K562 (cell line): ENCODE measurements around the gene APC2.

Source experiments
- MTA1 ChIP-seq: fragments of 450-650 bp; IDR thresholded peaks from 2 replicates; pipeline ENCODE4 v1.6.1; 2017; ENCODE audit warnings: borderline replicate concordance
- RFX5 ChIP-seq: IDR thresholded peaks from 2 replicates; pipeline ENCODE4 v1.6.1; 2011; ENCODE audit warnings: low read depth, mild to moderate bottlenecking, improper control_type of control experiment, low read length
- ZNF354B ChIP-seq: fragments of 250-450 bp; sonication (Bioruptor Pico); IDR thresholded peaks from 2 replicates; pipeline ENCODE4 v1.4.0; 2020
- ZNF384 ChIP-seq: IDR thresholded peaks from 2 replicates; pipeline ENCODE4 v1.6.1; 2012; ENCODE audit warnings: low read depth, low read length, improper control_type of control experiment

- TF ChIP-seq RFX5 (no peak), ZNF354B (CRISPR knock-in tag) (no peak), MTA1 (no peak), ZNF384 (no peak)
Measured at GRCh38 chr19:1460033-1460995, 10.4 kb downstream of the APC2 start.
